HG03064 (cell line): Measurements from ENCODE around the gene KRTAP10-12.

Source experiments
- ATAC-seq: cut with Tn5 transposase; IDR thresholded peaks from one replicate; pipeline ENCODE4 v1.9.1; 2021; ENCODE audit warnings: low read depth; ENCODE audit not compliant: unreplicated experiment

The KRTAP10-12 gene

GRCh38 chr21:44697811-44698734 is 1.1 kb downstream of the KRTAP10-12 start:
- ATAC-seq: no peak

GRCh38 chr21:44699502-44700001 is 2.6 kb downstream of the KRTAP10-12 start:
- ATAC-seq: no peak

GRCh38 chr21:44700101-44701022 is 3.4 kb downstream of the KRTAP10-12 start:
- ATAC-seq: no peak

GRCh38 chr21:44701023-44701400 is 4.0 kb downstream of the KRTAP10-12 start:
- ATAC-seq: no peak

DNA sequence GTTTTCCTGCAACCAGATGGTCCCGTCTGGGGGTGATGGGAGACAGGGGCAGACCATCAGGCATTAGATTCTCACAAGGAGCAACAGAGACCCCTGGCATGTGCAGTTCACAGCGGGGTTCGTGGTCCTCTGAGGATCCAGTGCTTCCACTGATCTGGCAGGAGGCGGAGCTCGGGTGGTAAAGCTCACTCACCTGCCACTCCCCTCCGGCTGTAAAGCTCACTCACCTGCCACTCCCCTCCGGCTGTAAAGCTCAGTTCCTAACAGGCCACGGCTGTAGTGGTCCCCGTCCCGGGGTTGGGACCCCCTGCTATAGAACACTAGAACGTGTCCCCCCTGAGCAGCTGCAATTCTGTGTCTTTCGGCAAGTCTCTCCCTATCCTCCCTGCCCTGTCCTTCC is 4.6 kb downstream of the KRTAP10-12 start:
- ATAC-seq: no peak

GRCh38 chr21:44702111-44702972 is 5.4 kb downstream of the KRTAP10-12 start:
- ATAC-seq: no peak

DNA sequence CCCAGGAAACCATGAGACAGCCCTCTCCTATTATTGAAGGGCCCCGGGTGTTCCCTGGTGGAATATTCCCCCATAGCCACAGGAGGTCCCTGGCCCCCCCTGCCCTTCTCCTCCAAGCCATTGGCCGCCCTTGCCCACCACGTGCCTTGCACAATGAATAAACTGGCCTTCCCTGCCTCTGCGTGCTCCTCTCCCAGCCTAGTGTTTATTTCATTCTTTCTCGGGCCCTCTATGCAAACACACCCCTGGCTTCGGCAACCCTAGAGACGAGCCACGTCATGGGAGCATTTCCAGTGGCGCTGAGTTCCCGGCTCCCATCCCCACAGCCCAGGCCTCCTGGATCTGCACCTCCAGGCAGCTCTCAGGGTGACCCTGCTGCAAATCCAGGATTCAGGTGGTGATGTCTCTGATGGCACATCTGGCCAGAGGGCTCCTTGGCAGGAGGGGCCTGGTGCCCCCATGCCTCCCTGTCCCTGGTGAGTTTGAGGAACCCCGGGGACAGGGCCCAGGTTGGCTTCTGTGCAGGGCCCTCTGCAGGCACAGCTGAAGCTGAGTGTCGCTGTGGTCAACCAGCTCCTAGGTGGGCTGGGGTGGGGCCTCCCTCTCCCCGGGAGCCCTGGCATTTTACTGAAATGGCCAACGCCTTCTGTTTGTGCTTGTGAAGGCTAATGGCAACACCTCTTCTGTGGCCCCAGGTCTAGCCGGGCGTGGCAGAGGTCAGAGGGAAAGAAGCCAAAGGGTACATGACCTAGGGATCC is 6.2 kb downstream of the KRTAP10-12 start:
- ATAC-seq: no peak

- ATAC-seq: no peak
These were observed 7.0 kb downstream of the KRTAP10-12 start for GRCh38 chr21:44703731-44704635.

DNA sequence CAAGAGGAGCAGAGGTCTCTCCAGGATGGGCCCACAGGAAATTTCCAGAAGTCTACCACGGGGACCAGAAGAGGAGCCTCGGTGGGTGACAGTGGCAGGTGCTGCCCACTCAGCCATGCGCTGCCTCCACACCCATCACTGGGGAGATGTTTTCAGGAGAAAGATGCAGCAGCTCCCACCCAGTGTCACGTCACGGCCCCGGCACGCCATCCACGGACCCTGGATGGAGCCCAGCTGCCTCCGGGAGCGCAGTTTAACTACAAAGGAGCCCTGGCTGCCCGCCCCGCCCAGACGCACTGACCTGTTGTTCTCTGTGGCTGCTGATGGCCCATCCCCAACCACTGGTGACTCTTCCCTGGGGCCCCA is 7.6 kb downstream of the KRTAP10-12 start:
- no peak for ATAC-seq

DNA sequence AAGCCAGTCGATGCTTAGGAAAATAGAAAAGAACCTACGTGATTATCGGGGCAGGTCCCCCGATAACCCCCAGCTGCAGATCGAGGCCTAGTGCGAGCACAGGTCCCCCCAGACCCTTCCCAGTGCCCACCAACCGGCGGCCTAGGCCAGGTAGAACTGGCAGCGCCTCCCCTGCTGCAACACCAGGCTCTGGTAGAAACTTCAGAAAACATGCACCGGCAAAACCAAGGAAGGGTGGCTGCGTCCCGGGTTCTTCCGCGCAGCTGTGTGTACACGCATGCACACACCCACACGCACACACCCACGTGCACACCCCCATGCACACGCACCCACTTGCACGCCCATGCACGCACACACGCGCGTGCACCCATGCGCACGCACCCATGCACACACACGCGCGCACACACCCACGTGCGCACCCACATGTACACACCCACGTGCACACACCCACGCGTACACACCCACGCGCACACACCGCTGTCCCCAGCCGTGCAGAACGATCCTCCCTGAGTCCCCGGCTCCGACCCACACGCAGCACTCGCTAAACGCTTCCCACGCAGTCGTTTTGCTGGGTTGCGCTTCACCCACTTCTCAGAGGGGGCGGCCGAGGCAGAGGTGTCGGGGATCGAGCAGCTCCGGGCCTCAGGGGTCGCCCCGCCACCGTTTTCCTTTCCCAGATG is 9.2 kb downstream of the KRTAP10-12 start:
- ATAC-seq: no peak

- no peak for ATAC-seq
These were observed 10.0 kb downstream of the KRTAP10-12 start for GRCh38 chr21:44706706-44707581.

DNA sequence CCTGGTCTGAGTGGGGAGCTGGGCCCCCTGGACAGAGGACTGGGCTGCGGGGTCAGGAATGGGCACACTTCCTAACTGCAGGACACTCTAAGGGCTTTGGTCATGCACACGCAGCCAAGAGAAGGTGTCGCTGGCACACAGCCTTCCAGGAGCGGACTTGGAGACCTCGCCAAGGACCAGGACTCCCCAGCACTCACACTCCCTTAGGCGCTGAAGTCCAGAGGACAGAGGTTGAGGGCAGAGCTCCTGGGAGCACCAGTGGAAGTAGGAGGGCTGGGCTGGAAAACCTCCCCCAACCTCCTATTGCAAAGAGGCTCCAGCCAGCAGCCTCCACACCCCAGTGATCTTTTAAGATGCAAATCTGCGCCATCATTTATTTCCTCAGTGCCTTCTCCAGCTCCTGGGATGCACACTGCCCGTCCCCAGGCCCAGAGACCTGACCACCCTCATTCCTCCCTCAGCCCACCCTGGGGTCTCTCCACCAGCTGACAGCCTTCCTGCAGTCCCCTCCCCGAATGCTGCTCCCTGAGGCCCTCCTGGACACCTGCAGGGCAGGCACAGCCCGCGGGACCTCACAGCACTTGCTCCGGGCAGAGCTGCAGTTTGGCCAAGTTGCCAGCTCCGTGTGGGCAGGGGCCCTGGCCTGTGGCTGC is 11.4 kb downstream of the KRTAP10-12 start:
- ATAC-seq: no peak

GRCh38 chr21:44708866-44709425 is 12.0 kb downstream of the KRTAP10-12 start:
- no peak for ATAC-seq

DNA sequence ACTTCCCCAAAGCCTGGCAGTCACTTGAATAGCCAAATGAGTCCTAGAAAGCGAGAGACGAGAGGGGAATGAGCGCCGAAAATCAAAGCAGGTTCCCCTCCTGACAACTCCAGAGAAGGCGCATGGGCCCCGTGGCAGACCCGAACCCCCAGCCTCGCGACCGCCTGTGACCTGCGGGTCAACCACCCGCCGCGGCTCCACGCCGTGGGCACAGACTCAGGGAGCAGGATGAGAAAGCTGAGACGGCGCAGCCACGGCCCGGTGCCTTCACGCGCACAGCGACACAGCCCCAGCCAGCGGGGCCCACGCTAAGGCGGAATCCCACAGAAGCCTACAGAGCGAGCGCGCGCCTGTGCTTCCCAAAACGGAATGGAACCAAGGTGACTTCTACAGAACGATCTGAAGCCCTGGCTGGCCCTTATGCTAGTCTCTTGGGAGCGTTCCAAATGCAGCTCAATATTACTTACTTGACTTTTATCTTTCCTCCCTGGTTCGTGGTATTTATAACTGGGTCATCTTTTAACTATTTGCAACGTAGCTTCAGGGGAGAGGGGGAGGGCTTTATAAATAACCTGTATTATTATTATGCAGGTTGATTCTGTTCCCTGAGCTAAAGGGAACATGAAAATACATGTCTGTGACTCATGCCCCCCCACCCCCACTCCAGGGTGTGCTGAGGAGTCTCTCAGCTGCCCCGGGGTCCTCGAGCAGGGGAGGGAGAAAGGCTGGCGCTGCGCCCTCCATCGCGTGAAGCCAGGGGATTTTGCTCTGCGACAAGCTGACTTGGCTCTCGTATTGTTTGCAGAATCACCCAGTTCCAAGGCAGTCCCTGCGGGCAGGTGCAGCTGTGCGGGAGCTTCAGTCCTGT is 12.7 kb downstream of the KRTAP10-12 start:
- ATAC-seq: no peak

DNA sequence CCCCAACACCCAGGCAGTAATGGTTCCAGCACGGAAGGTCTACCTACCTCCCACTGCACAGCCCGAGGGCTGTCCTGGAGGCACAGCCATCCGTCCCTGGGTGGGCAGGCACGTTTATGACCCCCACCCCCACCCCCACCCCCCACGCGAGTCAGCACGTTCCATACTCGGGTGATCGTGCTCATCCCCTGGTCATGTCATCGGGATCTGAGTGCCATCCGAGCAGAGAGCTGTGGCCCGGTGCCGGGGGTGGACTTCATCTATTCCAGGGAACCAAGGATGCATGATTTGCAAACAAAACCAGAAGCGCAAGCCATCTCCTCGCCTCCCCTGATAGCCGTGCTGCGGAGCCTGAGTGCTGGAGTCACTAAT is 13.3 kb downstream of the KRTAP10-12 start:
- no peak for ATAC-seq
